ENCODE results near the gene CUL4A.
"Not testable (repeated sequence)": the region's sequence is repeated elsewhere in the genome, so short reads cannot be mapped to it uniquely, and the experiment has no call there.

Gene CUL4A

DNA sequence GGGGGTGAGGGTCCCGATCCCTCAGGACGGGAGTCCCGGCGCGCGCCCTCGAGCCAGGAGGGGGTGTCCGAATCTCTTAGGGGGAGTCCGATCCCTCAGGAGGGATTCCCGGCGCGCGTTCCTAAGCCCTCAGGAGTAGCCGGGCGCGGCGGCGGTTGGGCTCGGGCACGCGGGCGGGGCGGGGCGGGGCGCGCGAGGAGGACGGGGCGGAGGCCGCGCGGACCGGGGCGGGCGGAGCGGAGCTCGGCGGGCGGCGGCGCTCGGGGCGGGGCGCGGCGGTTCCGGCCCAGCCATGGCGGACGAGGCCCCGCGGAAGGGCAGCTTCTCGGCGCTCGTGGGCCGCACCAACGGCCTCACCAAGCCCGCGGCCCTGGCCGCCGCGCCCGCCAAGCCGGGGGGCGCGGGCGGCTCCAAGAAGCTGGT is at the start of gene CUL4A:
TSS of gene CUL4A (plus strand) at position 278 of the 423 bp plus-strand sequence. CDS start at position 293, 15 bp downstream.
- peak; percentile 80 for DNase-seq

DNA sequence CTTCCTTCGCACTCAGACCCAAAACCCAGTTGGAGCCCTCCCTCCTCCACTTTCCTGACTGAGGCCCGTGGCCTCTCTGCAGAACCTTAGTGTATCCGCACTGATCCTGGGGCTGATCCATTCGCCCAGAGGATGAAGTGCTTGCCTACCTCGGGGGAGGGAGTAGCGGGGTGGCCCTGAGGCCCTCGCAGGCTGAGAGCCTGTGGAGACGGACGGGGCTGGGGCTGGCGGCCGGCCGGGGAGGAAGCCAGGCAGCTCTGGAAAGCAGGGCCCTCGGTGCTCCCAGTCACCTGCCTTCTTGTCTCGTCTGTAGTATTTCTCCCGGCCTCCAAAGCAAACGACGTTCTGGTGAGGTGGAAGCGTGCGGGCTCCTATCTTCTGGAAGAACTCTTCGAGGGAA is 49.7 kb upstream of the CUL4A start:
- DNase-seq, result no peak

DNA sequence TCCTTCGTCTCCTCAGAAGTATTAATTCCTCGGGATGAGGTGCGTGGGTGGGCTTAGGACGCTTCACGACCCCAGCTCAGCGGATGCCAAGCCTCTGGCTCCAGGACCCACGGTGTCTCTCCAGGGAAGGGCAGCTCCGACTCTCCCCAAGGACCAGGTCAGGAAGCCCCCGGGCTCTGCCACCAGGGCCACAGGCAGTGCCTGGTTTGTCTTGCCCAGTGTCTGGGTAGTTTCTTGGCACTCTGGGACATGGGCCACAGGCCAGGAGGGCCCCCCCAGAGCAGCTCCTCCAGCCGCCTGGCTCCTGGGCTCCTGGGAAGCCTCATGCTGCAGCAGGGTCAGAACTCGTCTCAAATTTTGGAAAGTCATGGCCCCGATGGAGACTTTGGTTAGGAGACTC is 48.4 kb upstream of the CUL4A start:
- DNase-seq, result no peak

DNA sequence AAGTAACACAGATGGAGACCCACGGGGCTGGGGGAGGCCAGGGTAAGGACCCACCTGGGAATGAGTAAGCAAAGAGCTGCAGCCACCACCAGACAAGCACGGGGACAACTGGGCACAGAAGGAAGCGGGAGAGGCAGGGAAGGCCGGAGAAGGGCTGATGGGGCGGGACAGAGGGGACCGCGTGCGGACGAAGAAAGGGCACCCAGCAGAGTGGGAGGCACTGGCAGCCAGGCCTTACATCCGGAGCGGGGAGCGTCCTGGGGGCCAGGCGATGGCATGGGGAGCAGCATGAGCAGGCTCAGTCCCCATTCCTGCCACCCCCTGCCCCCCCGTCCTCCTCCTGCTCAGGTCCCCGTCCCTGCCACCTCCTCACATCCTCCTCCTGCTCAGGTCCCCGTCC is 48.0 kb upstream of the CUL4A start:
- no peak for DNase-seq

DNA sequence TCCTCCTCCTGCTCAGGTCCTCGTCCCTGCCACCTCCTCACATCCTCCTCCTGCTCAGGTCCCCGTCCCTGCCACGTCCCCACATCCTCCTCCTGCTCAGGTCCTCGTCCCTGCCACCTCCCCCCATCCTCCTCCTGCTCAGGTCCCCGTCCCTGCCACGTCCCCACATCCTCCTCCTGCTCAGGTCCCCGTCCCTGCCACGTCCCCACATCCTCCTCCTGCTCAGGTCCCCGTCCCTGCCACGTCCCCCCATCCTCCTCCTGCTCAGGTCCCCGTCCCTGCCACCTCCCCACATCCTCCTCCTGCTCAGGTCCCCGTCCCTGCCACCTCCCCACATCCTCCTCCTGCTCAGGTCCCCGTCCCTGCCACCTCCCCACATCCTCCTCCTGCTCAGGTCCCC is 47.4 kb upstream of the CUL4A start:
- DNase-seq, result not testable (repeated sequence)

DNA sequence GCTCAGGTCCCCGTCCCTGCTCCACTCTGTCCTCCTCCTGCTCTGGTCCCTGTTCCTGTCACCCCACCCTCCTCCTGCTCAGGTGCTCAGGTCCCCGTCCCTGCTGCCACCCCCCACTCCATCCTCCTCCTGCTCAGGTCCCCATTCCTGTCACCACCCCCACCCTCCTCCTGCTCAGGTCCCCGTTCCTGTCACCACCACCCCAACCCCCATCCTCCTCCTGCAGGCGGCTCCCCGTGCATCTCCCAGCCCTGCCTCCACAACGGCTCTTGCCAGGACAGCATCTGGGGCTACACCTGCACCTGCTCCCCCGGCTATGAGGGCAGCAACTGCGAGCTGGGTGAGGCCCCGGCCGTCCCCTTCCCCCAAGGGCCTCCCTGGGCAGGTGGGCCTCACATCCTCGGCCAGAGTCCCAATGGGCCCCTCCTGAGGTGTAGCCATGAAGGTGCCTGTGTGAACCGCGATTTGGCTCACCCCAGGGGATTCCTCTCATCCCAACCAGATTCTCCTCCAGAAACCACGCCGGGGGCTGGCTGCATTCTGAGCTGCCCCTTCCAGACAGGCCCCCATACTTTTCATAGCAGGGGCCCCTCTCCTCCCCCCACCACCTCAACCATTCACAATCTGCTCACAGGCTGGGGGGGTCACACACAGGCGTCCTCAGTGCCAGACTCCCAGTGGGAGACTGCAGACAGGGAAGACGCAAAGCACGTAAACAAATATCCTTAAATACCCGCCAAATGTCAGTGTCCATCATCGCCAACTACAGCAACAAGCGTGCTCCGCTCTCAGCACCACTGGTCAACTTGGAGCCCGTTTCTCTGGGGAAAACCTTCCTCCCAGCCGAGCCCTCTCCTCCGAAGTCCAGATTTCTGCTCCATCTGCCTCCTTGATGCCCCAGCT is 46.4 kb upstream of the CUL4A start:
- peak; percentile 24 for DNase-seq

DNA sequence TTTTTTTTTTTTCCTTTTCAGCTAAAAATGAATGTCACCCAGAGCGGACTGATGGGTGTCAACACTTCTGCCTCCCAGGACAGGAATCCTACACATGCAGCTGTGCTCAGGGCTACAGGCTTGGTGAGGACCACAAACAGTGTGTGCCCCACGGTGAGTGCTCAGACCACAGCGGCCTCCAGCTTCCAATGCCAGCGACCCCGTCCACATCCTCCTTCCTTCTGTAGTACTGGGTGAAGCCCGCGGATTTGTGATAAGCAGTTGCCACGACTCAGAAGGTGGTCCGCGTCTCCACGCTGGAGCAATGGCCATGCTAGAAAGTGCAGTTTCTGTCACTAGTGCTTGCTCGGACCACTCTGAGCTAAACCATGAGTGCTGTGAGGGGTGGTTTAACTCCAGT is 44.9 kb upstream of the CUL4A start:
- no peak for DNase-seq

DNA sequence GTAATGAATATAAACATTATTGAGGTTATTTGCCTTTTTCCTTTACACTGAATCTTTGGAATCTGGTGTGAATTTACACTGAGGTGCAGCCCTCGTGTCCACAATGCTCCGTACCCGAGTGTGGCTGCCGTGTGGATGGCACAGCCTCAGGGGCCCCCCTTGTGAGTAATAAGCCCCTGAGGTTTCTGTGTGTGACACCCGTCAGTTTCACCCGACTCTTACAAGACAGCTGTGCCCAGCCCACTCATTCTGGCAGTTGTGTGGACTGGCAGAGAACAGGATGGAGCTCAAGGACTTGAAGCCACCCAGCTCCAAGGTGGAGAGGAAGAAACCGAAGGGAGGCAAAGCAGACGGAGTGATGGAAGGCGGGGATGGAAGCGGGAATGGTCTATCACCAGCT is 43.1 kb upstream of the CUL4A start:
- no peak for DNase-seq

DNA sequence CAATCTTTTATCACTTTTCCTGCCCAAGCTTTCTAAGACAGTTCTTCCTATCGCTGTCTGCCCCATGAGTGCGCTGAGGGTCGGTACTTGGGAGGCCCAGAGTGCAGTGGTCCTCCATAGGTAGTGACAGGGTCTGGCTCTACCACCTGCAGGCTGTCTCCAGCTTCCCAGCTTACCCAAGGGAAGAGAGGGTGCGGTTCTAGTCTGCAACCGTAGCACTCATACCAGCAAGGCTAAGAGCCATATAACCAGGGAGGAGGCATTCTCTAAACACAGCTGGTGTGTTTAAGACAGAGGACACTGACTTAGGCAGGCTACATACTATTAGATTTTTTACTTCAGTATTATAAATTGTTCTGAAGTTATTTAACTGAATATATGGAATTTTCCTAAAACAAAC is 42.7 kb upstream of the CUL4A start:
- DNase-seq, result no peak

DNA sequence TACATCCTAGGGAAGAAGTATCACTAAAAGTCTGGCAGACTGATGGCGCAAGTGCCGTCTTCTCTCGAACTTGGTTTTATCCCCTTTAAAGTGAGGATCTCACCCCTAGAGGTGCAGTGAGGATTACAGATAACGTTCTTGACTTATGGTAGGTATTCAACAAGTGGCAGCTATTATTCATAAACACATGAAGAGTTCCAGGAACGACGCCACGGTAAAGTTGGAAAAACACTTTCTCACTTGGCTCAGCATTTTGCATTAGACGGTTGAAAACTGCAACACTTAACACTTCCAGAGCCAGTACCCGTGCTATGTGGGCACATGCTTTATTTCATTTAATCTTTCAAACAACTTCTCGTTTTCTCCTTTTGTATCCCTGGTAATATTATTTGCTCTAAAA is 42.3 kb upstream of the CUL4A start:
- DNase-seq, result no peak

DNA sequence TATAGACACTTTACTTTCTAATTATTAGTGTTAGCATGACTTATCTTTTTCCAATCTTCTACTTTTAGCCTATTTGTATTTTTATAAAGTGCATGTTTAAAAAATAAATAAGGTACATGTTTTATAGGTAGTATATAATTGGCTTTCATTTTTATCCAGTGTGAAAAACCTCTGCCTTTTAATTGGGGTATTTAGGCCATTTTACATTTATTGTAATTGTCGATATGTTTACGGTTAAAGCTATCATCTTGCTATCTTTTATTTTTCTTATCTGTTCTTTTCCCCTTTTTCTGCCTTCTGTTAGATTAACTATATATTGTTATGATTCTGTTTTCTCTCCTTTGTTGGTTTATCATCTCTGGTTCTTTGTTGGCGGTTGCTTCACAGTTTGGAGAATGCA is 41.8 kb upstream of the CUL4A start:
- DNase-seq, result no peak

DNA sequence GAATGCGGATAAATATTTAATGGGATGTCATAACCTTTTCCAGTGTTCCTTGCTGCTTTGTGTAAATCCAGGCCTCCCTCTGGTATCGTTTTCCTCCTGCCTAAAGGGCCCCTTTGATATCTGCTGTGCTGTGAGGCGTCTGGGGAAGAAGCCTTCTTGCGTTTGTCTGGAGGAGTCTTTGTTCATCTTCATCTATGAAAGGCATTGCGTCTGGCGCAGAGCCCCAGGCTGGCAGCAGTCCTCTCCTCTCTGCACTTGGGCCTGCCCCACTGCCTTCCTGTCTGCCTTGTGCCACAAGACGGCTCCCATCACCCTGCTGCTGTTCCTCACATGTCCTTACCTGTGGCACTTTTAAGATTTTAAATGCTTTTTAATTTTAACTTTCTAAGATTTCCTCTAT is 41.2 kb upstream of the CUL4A start:
- DNase-seq, result no peak

DNA sequence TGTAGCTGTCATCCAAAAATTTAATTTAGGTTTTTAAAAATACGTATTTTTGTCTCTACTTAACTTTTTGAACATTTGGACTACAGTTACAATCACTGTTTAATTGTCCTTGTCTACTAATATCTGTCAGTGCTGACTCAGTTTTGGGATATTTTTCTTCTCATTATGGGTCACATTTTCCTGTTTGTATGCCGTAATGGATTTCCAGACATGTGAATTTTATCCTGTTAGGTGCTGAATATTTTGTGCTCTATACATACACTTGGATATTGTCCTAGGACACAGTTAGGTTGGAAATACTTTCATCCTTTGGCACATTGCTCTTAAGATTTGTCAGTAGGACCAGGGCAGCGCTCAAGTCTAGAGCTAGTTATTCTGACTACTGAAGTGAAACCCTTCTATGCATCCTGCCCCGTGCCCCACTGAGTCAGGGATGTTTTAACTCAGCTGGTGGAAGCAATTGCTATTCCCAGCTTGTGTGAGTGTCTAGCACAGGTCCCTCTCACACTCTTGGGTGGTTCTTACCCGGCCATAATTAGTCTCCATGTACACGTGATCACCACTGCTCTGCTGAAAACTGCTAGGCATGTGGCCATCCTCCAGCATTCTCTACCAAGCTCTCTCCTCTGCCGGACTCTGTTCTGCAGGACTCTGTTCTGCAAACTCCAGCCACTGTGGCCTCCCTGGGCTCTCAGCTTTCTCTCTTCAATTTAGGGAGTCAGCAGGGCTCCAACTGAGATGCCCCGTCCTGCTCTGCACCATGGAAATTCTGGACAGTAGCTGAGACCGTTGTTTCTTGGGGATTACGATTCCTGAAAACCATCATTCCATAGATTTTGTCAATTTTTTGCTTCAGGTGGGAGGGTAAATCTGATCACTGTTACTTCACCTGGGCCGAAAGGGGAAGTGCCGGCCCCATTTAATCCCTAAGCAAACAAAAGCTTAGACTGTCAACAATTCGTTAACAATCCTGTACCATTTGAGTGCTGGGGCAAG is 39.8 kb upstream of the CUL4A start:
- peak; percentile 66 for DNase-seq

DNA sequence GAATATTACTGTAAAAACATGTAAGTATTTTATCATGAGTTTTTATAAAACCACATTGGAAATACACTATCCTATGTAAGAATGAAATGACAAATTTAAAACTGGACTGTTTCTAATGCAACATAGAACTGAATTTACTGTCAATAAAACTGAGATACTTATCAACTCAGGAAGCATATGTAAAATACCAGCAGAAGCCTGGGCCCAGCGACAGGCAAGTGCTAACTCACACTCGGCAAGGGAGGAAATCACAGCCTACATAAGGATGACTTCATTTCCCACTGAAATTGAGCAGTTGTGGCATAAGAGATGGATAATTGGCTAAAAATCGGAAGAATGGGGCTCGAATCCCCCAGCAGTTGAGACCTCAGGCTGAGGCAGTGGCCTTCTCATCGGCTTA is 38.9 kb upstream of the CUL4A start:
- DNase-seq, result peak; percentile 24

DNA sequence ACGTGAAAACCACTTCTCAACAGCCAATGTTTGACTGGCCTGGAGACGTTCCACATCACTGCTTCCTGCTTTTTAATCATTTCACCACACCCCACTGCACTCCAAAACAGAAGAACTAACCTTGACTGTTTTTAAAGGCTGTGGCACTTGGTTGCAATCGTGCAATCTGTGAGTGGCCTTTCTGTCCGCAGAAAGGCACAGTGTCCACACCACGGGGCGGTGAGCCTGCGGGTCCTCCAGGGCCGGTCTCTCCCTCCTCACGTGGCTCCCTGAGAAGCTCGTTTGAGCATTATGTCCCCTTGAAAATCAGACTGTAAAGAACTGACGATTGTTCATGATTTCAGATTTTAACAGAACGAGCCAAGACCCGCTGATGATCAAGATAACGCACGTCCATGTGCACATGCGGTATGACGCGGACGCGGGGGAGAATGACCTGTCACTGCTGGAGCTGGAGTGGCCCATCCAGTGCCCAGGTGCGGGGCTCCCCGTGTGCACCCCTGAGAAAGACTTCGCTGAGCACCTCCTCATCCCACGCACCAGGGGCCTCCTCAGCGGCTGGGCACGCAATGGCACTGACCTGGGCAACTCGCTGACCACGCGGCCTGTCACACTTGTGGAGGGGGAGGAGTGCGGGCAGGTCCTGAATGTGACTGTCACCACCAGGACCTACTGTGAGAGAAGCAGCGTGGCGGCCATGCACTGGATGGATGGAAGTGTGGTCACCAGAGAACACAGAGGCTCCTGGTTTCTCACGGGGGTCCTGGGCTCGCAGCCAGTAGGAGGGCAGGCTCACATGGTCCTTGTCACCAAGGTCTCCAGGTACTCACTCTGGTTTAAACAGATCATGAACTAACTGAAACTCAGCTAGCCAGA is 37.9 kb upstream of the CUL4A start:
- no peak for DNase-seq

DNA sequence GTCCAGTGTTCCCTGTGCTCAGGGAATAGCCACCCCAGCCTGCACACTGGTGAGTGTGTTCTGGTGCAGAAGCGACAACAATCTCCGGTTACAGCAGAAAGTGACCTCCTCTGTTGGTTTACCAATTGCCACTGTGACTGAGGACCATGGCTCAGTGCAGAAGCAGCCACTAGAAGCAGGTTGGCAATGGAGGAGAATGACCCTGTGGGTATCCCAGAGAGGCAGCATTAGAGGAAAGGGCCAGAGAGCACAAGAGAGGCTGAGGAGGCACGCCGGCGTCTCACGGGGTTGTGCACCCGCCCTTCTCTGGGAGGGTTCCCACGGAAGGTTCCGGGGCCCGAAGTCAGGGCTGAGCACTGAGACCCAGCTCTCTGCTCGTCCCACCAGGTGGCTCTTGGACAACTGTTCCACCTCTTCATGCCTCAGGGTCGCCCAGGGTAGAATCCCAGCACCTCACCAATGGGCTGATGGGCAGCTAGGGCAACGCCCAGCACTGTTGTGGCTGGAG is 36.9 kb upstream of the CUL4A start:
- no peak for DNase-seq

DNA sequence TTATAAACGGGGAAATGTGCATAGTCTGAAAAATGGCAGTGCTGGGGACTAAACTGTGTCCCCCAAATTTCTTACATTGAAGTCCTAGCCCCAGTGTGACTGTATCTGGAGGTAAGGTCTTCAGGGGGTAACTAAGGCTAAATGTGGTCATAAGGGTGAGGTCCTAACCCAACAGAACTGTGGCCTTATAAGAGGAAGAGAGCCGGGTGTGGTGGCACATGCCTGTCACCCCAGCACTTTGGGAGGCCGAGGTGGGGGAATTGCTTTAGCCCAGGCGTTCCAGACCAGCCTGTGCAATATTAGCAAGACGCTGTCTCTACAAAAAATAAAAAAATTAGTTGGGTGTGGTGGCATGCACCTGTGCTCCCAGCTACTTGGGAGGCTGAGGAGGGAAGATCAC is 33.1 kb upstream of the CUL4A start:
- DNase-seq, result no peak

DNA sequence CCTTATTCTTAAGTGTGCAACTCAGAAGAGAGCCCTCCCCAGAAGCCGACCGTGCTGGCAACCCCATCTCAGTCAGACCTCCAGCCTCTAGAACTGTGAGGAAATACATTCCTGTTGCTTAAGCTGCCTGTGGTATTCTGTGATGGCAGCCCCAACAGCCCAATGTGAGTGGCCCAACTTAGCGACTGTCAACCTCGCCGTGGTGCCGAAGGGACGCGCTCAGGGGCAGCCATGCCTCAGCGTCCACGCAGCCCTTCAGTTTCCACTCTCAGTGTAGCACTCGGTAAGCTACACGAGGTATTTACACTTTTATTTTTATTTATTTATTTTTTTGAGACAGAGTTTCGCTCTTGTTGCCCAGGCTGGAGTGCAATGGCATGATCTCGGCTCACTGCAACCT is 32.6 kb upstream of the CUL4A start:
- no peak for DNase-seq

DNA sequence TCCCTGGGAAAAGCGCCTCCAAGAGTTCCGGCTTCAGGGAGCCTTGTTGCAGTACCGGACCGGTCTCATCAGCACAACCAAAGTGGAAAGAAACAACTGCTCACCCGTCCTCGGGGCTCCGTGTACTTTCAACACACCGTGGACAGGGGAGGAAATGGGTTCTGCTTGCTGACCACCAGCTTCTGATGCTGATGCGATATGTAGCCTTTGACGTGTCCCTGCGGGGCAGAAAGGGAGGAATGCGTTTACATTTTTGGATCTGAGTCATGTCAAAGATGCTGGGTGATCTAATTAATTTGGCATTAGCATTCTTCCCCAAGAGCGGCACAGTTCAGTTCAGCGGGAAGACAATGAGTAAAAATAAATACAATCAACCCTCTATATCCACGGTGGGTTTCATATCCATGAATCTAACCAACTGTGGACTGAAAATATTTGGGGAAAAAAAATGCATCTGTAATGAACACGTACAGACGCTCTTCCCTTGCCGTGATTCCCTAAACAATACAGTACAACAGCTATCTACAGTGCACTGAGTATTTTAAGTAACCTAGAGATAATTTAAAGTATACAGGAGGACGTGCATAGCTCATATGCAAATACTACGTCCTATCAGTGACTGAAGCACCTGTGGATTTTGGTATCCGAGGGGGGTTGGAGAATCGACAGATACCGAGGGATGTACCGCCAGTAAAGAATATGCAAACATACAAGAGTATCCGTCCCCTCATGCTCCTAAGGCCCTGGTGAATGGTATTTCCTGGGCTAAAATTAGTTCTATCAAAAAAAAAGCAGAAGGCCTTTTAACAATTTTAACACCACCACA is 31.1 kb upstream of the CUL4A start:
- DNase-seq, result no peak

DNA sequence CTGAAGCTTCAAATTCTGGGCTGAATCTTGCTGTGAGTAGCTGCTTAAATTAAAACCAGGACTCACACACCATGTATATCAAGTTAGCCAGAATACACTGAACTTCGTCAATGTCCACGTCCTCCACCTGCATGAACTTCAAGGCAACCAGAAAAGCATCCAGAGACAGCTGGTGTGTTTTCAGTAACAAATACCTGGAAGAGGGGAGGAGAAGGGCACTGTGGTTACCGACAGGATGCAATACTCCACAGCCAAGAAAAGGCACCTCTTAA is 30.6 kb upstream of the CUL4A start:
- no peak for DNase-seq

DNA sequence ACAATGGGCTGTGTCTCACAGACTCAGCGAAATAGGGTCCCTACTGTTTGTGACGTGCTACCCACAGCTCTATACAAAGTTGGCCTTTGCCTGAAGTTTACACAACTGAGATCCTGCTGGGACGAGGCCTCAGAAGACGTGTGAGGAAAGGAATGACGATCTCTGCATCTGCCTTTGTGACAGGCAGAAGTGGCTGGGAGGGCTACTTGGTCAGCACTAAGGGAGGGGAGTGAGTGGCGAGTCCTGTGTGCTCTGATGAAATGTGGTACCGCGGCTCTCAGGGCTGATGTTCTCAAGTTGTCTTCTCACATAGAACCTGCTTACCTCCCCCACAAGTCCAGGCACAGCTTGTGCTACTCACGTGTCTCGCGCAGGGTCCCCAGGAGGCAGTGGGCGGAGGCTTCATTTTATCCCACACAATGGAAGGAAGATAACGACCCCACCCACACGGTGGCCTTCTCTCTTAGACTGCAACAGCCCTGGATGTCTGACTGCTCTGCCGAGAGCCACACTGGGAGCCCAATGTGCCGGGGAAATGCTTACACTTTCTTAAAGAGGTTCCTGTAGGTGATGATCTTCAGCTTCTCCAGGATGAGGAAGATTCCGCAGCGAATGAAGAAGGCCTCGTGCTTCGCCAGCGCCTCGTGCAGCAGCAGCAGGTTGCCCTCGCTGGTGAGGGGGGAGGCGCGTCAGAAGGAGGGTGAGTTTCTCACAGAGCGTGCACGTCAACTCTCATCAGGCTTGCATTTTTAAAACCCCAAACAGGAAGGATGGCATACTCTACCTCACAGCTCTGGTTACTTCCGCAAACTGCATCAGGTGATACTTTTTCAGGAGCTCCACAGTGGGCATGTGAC is 29.8 kb upstream of the CUL4A start:
- no peak for DNase-seq

Data from DMS53 (cell line).